ENCODE data around the gene LYG2. TPM values are rescaled to one million over a fixed set of nuclear protein-coding genes. Genes with fewer than 3 reads are reported as not detected.

LYG2 gene
- total RNA-seq, 4 donors from 2014 or later, result not detected

DNA sequence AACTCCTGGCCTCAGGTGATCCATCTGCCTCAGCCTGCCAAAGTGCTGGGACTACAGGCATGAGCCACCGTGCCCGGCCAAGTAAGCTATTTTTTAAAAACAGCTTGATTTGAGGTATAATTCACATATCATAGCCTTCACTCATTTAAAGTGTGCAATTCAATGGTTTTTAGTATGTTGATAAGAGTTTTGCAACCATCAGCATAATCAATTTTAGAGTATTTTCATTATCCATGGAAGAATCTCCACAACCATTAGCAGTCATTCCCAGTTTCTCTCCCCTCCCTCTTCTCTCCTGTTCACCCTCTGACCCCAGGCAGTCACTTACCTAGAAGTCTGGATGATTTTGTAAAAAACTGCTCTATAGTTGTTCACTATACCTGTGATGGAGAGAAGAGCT is 4.7 kb upstream of the LYG2 start:
- no peak for DNase-seq
- Histone ChIP-seq H3K9me3 (no peaks in the 10 kb centered on the region), H3K27me3 (no peaks in the 10 kb centered on the region), H3K4me1 (no peaks in the 10 kb centered on the region), H3K4me3 (no peak overlapping the region), H3K36me3 (no peaks in the 10 kb centered on the region), H3K27ac (no peak overlapping the region)
- TF ChIP-seq POLR2A (IDR thresholded peaks at IDR 0.05), result no peak
- no peak for TF ChIP-seq CTCF (IDR thresholded peaks at IDR 0.05)
- intact Hi-C loops (cut with DNase I; ENCODE audit: low total_unique reads), result no loop called here

GRCh38 chr2:99259465-99259864 is 4.0 kb upstream of the LYG2 start:
- H3K27me3 ChIP-seq, result no peaks in the 10 kb centered on the region
- H3K27ac ChIP-seq, result no peak overlapping the region
- intact Hi-C loops (cut with DNase I; ENCODE audit: low total_unique reads), result no loop called here
- H3K9me3 ChIP-seq, result no peaks in the 10 kb centered on the region
- H3K36me3 ChIP-seq, result no peaks in the 10 kb centered on the region
- H3K4me1 ChIP-seq, result no peaks in the 10 kb centered on the region
- no peak for TF ChIP-seq POLR2A (IDR thresholded peaks at IDR 0.05)
- no peak for TF ChIP-seq CTCF (IDR thresholded peaks at IDR 0.05)
- DNase-seq, result no peak
- no peak overlapping the region for H3K4me3 ChIP-seq

- no peak overlapping the region for H3K27ac ChIP-seq
- no peak for TF ChIP-seq CTCF (IDR thresholded peaks at IDR 0.05)
- TF ChIP-seq POLR2A (IDR thresholded peaks at IDR 0.05), result no peak
- H3K4me1 ChIP-seq, result no peaks in the 10 kb centered on the region
- DNase-seq, result no peak
- no peaks in the 10 kb centered on the region for H3K9me3 ChIP-seq
- intact Hi-C loops (cut with DNase I; ENCODE audit: low total_unique reads), result no loop called here
- no peaks in the 10 kb centered on the region for H3K27me3 ChIP-seq
- no peak overlapping the region for H3K4me3 ChIP-seq
- no peaks in the 10 kb centered on the region for H3K36me3 ChIP-seq
These were observed 1.2 kb upstream of the LYG2 start for GRCh38 chr2:99256677-99257076.

- no peak overlapping the region for H3K4me3 ChIP-seq
- TF ChIP-seq CTCF (IDR thresholded peaks at IDR 0.05) (no peak), POLR2A (IDR thresholded peaks at IDR 0.05) (no peak)
- H3K4me1 ChIP-seq, result no peaks in the 10 kb centered on the region
- no peaks in the 10 kb centered on the region for H3K36me3 ChIP-seq
- no peaks in the 10 kb centered on the region for H3K27me3 ChIP-seq
- intact Hi-C loops (cut with DNase I; ENCODE audit: low total_unique reads), result no loop called here
- H3K27ac ChIP-seq, result no peak overlapping the region
- H3K9me3 ChIP-seq, result no peaks in the 10 kb centered on the region
- no peak for DNase-seq
These were observed 5.5 kb downstream of the LYG2 start for GRCh38 chr2:99249951-99250350.

GRCh38 chr2:99242151-99242550 is 13.3 kb downstream of the LYG2 start:
- H3K27ac ChIP-seq, result no peak overlapping the region
- no peaks in the 10 kb centered on the region for H3K36me3 ChIP-seq
- no peaks in the 10 kb centered on the region for H3K9me3 ChIP-seq
- no peaks in the 10 kb centered on the region for H3K4me1 ChIP-seq
- TF ChIP-seq POLR2A (IDR thresholded peaks at IDR 0.05) (no peak), CTCF (IDR thresholded peaks at IDR 0.05) (no peak)
- intact Hi-C loops (cut with DNase I; ENCODE audit: low total_unique reads), result no loop called here
- H3K27me3 ChIP-seq, result no peaks in the 10 kb centered on the region
- no peak overlapping the region for H3K4me3 ChIP-seq
- no peak for DNase-seq
